Nephron progenitor cell (in vitro differentiated cells): ENCODE results near the gene GPATCH4.

Source experiments
- DNase-seq: peaks from one replicate; pipeline ENCODE4 v3.0.0; 2021
- H3K27ac Mint-ChIP-seq: 2 replicates; pipeline ENCODE4 v1.8.0; 2021; ENCODE audit warnings: mild to moderate bottlenecking, moderate library complexity, mixed read lengths
- H3K27me3 Mint-ChIP-seq: 2 replicates; pipeline ENCODE4 v1.8.0; 2021; ENCODE audit warnings: mild to moderate bottlenecking, low read depth, mixed read lengths; ENCODE audit not compliant: poor library complexity
- H3K36me3 Mint-ChIP-seq: 2 replicates; pipeline ENCODE4 v1.8.0; 2021; ENCODE audit warnings: low read depth, mixed read lengths
- H3K4me1 Mint-ChIP-seq: 2 replicates; pipeline ENCODE4 v1.8.0; 2021; ENCODE audit warnings: mixed read lengths
- H3K4me3 Mint-ChIP-seq: 2 replicates; pipeline ENCODE4 v1.8.0; 2021; ENCODE audit warnings: mild to moderate bottlenecking, moderate library complexity, mixed read lengths
- H3K9me3 Mint-ChIP-seq: 2 replicates; pipeline ENCODE4 v1.8.0; 2021; ENCODE audit warnings: mild to moderate bottlenecking, moderate library complexity, mixed read lengths
- TF ChIP-seq, protein P1 (sequence below): fragments of 200-600 bp; sonication (generic); IDR thresholded peaks from 2 replicates; pipeline ENCODE4 v1.5.0; 2021; ENCODE audit warnings: antibody characterized with exemption

GPATCH4 gene

DNA sequence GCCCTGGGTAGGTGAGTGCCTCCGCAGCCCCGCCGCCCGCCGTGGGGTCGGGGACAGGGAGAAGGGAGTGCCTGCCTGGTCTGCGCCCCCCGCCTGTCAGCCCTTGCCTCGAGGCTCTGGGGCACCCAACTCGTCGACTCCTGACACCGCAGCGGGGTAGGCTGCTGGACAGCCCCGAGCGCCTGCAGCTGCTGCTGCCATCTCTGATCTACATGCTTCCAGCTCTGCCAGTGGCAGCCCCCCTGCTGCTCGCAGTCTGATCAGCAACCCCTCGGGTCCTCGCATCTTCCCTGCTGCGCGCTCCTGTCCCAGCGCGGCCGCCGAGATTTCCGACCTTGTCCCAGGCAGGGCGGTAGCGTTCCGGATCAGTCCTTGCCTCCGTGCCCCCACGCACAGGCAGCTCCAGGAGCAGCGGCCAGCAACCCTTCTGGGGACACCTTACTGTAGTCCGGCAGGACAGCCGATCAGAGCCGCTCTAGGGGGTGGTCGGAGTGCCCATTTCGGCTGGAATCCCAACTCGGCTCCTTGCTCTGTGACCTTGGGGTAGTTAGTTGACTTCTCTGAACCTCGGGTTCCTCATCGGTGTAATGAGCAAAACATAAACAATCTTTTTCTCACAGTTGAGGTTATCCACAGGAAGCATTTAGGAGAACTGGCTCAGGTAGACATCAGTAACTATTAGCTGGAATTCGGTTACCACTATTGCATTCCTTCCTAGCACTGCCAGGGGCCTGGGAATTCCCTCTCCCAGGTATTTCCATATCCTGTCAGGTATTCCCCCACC is 41.2 kb upstream of the GPATCH4 start:
- Mint-ChIP-seq H3K27ac (no peak overlapping the region), H3K4me3 (peak overlapping the region; percentile 81), H3K36me3 (no peaks in the 10 kb centered on the region), H3K27me3 (peaks cover 93% of the 10 kb centered on the region), H3K9me3 (no peaks in the 10 kb centered on the region), H3K4me1 (peaks cover 42% of the 10 kb centered on the region)
- TF ChIP-seq, protein P1, sequence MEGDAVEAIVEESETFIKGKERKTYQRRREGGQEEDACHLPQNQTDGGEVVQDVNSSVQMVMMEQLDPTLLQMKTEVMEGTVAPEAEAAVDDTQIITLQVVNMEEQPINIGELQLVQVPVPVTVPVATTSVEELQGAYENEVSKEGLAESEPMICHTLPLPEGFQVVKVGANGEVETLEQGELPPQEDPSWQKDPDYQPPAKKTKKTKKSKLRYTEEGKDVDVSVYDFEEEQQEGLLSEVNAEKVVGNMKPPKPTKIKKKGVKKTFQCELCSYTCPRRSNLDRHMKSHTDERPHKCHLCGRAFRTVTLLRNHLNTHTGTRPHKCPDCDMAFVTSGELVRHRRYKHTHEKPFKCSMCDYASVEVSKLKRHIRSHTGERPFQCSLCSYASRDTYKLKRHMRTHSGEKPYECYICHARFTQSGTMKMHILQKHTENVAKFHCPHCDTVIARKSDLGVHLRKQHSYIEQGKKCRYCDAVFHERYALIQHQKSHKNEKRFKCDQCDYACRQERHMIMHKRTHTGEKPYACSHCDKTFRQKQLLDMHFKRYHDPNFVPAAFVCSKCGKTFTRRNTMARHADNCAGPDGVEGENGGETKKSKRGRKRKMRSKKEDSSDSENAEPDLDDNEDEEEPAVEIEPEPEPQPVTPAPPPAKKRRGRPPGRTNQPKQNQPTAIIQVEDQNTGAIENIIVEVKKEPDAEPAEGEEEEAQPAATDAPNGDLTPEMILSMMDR = no peak
- peak; percentile 61 for DNase-seq

DNA sequence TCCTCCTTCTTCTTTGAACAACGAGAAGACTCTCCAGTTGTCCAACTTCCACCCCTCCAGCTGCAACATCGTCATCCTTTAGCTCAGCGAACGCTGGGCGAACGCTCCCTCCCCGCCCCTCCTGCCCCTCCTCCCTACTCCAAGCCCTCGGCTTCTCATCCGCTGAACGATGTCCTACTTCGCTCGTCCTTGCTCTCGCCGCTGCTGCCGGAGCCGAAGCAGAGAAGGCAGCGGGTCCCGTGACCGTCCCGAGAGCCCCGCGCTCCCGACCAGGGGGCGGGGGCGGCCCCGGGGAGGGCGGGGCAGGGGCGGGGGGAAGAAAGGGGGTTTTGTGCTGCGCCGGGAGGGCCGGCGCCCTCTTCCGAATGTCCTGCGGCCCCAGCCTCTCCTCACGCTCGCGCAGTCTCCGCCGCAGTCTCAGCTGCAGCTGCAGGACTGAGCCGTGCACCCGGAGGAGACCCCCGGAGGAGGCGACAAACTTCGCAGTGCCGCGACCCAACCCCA is 40.5 kb upstream of the GPATCH4 start, which contains the start of gene BCAN:
Gene BCAN (plus strand): TSS at position 357 of the 504 bp plus-strand sequence. CDS start 3,938 bp downstream, outside the sequence.
- peak within 1 kb of the TSS; percentile 81 for H3K4me3 Mint-ChIP-seq
- H3K9me3 Mint-ChIP-seq = no peaks in the 10 kb centered on the region
- H3K27ac Mint-ChIP-seq = no peak within 1 kb of the TSS
- peak; percentile 72 for DNase-seq
- TF ChIP-seq, protein P1 = no peak
- no peaks in the 10 kb centered on the region for H3K36me3 Mint-ChIP-seq
- H3K4me1 Mint-ChIP-seq = peaks cover 42% of the 10 kb centered on the region
- peaks cover 91% of the 10 kb centered on the region for H3K27me3 Mint-ChIP-seq

- H3K36me3 Mint-ChIP-seq = no peaks in the 10 kb centered on the region
- DNase-seq = no peak
- no peak overlapping the region for H3K27ac Mint-ChIP-seq
- H3K9me3 Mint-ChIP-seq = no peaks in the 10 kb centered on the region
- peaks cover 42% of the 10 kb centered on the region for H3K4me1 Mint-ChIP-seq
- TF ChIP-seq, protein P1 = no peak
- H3K27me3 Mint-ChIP-seq = peaks cover 92% of the 10 kb centered on the region
- H3K4me3 Mint-ChIP-seq = peak overlapping the region; percentile 77
Measured at GRCh38 chr1:156640842-156641706, 39.8 kb upstream of the GPATCH4 start.

- H3K27me3 Mint-ChIP-seq = peaks cover 92% of the 10 kb centered on the region
- TF ChIP-seq, protein P1 = no peak
- DNase-seq = no peak
- no peaks in the 10 kb centered on the region for H3K36me3 Mint-ChIP-seq
- no peaks in the 10 kb centered on the region for H3K9me3 Mint-ChIP-seq
- H3K27ac Mint-ChIP-seq = peak overlapping the region; percentile 28
- peaks cover 42% of the 10 kb centered on the region for H3K4me1 Mint-ChIP-seq
- H3K4me3 Mint-ChIP-seq = peak overlapping the region; percentile 44
Measured at GRCh38 chr1:156639601-156640101, 38.4 kb upstream of the GPATCH4 start.

- TF ChIP-seq, protein P1 = no peak
- DNase-seq = no peak
- no peaks in the 10 kb centered on the region for H3K9me3 Mint-ChIP-seq
- H3K4me1 Mint-ChIP-seq = peaks cover 42% of the 10 kb centered on the region
- H3K27ac Mint-ChIP-seq = no peak overlapping the region
- H3K36me3 Mint-ChIP-seq = no peaks in the 10 kb centered on the region
- peaks cover 90% of the 10 kb centered on the region for H3K27me3 Mint-ChIP-seq
- peak overlapping the region; percentile 54 for H3K4me3 Mint-ChIP-seq
Measured at GRCh38 chr1:156638189-156638985, 37.1 kb upstream of the GPATCH4 start.
